SKM-1 (cell line): ENCODE data around the gene TRAF7.
"Not testable (repeated sequence)": the region's sequence is repeated elsewhere in the genome, so short reads cannot be mapped to it uniquely, and the experiment has no call there.

ENCODE experiments used
- DNase-seq: peaks from one replicate; lab custom pipeline; 2025; ENCODE audit not compliant: unreplicated experiment; lab: John Stamatoyannopoulos, UW

The TRAF7 gene

DNA sequence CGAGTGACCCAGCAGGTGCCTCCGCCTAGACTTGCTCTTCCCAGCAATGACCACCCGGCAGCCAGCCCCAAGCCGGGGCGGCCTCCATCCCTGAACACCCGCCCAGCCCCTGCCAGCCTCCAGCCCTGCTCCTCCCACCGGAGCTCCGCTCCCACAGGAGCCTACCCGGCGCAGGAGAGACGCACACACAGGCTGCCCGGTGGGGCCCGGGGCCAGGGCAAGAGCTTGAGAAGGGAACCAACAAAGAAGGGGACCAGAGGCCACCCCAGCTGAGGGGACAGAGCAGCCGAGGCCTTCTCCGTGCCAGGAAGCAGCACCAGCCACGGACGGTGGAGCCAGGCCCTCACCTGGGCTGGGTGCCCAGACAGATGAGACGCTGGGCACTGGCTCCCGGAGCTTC lies 33.7 kb upstream of the TRAF7 start:
- DNase-seq = no peak

DNA sequence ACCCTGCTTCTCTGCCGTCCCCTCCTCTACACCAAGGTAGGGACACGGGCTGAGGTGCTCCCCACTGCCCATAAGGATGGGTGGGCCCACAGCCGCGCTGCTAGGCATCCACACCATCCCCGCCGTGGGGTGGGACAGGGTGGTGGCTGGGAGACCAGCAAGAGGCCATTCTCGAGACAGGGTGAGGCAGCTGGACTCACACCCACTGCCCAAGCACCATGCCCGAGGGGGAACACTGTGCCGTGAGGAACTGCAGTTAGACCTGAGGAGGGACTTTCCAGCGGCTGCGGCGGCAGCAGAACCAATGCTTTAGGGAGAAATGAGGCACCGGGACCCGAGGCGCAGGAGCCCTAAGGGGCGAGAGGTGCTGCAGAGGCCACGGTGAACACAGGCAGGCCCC lies 33.2 kb upstream of the TRAF7 start:
- no peak for DNase-seq

DNA sequence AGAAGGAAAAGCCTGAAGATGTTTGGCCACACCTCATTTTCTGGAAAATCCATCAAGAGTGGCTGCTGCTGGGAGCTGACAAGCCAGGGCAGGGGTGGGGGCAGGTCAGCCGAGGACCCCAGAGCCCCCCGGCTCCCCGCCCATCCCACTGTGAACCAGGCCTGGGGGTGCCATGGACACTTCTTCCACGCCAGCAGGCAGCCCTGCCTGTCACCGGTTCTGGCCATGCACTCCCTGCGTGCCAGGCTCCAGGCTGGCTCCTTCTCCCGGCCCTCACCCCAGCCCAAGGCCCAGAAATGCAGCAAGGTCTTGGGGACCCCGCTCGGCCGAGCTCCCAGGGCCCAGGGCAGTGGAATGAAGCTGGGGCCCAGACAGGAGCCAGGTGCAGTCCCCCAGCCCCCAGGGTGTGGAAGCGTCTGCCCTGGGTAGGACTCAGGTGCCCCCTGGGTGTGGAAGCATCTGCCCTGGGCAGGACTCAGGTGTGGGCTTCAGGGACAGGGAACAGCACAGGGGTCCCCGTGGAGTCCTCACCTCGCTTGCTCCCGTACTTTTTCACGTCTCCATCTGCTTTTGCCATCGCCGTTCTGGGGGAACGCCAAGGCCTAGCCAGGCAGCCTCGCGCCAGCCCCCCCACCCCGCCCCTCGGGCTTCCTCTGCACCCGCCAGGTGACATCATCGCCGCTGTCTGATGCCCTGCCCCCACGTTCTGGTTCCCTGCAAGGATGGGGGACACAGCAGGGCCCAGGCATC lies 32.5 kb upstream of the TRAF7 start:
- DNase-seq = not testable (repeated sequence)

DNA sequence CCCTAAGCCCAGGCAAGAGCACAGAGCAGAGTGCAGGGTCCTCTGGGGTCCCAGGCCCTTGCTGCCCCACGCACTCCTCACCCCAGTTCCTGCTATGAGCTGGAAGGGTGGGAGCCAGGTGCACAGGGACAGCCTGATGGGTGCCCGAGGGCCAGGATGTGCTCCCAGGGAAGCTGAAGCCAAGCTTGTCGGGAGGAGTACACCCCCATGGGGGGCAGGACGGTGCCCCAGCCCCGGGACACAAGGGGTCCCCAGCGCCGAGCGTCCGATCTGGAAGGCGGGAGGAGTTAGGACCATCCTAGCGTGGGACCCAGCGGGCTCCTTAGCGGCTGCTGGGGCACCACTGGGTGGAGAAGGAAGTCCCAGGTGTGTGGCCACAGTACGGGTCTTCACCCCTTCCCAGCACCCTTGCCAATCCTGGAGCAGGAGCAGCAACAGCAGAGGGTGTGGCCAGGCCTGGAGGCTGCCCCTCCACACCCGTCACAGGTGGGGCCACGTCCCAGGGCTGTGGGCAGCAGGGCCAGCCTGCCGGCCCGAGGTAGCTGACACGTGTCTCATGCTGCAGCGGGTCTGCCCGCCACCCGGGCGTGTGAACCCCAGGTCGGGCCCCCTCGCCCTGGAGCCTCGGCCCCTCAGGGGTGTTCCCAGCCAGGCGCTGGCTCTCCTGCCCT lies 31.7 kb upstream of the TRAF7 start:
- not testable (repeated sequence) for DNase-seq

DNA sequence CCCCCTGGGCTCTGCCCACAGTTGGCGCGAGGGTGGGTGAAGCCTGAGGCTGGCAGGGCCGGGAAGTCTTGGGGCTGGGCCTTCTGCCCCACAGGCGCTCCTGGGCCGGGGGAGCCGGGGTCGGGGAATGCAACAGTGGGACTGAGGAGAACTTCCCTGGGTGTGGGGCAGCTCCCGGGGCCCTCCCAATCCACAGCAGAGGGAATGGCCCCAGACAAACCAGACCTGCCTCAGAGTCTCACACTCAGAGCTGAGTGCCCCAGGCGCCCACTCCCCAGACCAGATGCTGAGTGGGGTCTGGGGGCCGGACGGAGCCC lies 31.2 kb upstream of the TRAF7 start:
- DNase-seq = not testable (repeated sequence)

DNA sequence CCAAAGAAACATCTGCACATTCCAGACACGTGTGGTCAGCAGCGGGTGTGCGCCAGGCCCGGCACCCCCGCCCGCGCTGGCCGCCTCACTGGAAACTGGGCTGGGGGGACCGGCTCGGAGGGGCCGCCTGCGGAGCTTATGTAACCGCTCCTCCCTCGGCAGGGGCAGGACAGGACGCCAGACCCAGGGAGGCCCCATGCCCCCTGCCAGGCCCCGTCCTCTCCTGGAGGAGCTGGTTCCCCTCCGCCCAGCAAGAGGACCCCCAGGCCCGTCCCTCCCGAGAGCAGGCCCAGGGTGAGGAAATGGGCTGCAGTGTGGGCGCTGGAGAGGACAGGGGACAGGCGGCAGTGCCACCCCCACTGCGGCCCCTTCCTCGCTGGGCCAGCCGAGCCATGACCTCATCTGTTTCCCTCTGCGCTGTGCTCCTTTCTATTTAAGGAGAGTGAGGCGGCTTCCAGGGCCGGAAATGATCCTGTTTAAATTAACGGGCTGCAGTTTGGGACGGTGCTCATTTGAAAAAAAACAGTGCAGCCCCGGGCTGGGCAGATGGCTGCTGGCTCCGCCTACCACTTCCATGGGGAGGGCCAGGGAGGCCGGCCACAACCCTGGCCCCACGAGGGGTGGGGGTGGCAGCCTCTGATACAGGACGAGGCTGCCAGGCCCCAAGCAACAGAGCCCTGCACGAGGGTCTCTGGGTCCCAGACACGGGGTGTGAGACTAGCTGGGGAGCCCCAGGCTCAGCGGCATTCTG lies 30.7 kb upstream of the TRAF7 start:
- not testable (repeated sequence) for DNase-seq

DNA sequence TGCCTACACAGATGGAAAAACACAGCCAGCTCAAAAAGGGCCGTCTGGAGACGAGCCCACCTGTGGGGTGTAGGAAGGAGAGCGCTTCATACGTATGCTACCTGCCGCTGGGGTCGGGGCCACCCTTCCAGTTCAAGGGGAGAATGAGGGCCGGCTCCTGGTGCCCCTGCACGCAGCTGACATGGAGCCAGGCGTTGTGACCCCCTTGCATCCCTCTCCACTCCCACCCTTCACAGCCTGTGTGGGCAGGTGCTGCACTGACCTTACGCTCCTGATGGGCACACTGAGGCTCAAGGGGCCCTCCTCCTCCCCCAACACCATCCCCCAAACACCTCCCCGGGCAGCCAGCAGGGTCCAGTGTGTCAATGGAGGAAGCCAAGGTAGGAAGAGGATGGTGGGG lies 30.0 kb upstream of the TRAF7 start:
- DNase-seq = not testable (repeated sequence)

DNA sequence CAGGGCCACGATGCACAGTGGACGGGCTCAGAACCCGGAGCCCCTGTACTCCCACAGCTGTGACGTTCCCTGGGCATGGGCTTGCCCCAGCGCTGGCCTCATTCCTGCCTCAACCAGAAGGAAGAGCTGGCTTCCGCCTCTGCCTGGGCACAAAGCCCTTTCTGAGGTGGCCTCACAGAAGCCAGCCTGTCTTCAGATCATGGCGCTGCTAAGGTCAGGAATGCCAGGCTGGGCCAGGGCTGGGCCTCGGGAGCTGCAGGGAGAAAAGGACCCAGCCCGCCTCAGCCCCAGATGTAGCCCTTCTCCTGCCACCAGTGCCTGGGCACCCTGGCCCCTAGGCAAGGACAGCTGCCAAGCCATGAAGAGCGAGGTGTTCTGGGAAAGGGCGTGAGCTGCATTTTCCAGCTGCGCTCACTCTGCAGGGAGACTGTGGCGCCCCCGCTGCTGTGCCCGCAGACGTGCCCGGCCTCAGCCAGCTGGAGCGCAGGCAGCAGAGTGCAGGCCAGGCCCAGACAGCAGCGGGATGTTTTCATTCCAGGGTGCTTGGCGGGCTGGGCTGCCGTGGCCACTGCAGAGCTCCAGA lies 29.3 kb upstream of the TRAF7 start:
- DNase-seq = not testable (repeated sequence)

DNA sequence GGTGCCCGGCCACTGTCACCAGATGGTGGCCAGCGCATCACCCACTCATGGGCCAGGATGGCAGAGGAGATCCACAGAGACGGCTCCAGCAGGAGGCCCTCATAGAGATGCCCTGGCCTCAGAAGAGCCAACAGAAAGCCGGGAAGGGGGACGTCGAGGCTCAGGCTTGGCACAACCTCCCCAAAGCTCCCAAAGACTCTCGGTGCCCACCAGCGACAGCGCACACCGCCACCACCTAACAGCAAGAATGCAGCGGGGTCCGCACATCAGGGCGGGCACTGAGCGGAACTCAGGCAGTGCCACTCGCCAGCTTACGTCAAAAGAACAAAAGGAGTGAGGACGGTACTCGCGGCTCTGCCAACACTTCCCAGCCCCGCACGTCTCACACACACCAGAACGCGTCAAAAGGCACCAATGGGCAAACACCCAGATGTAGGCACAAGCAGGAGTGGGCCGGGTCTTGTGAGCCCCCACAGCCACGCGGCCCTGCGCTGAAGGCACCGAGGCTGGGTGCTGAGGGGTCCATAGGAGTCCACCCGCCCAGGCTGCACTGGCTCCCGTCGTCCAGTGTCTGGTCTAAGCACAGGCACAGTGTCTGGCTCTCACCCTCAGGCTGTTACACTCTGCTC lies 28.5 kb upstream of the TRAF7 start:
- not testable (repeated sequence) for DNase-seq

DNA sequence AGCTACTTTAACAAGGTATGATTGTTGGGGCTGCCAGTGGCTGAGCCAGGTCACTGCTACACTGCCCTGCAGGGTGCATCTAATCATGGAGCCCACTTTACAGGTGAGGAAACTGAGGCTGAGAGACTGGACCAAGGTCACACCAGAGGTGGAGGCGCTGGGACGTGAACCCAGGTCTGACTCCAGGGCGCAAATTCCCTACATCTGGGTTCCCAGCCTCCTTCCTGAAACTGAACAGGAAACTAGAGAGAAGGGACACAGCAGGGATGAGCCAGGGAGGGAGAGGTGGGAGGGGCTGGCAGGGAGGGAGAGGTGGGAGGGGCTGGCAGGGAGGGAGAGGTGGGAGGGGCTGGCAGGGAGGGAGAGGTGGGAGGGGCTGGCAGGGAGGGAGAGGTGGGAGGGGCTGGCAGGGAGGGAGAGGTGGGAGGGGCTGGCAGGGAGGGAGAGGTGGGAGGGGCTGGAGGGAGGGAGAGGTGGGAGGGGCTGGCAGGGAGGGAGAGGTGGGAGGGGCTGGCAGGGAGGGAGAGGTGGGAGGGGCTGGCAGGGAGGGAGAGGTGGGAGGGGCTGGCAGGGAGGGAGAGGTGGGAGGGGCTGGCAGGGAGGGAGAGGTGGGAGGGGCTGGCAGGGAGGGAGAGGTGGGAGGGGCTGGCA lies 27.8 kb upstream of the TRAF7 start:
- DNase-seq = not testable (repeated sequence)

DNA sequence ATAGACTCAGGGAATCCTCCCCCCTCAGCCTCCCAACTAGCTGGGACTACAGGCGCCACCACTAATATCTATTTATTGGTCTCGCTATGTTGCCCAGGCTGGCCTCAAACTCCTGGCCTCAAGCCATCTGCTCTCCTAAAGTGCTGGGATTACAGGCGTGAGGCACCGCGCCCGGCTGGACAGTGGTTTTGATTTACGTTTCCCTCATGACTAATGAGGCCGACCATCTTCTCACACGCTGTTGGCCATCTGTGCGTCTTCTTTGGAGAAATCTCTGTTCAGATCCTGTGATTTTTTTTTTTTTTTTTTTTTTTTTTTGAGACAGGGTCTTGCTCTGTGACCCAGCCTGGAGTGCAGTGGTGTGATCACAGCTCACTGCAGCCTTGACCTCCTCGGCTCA lies 26.3 kb upstream of the TRAF7 start:
- DNase-seq = not testable (repeated sequence)

DNA sequence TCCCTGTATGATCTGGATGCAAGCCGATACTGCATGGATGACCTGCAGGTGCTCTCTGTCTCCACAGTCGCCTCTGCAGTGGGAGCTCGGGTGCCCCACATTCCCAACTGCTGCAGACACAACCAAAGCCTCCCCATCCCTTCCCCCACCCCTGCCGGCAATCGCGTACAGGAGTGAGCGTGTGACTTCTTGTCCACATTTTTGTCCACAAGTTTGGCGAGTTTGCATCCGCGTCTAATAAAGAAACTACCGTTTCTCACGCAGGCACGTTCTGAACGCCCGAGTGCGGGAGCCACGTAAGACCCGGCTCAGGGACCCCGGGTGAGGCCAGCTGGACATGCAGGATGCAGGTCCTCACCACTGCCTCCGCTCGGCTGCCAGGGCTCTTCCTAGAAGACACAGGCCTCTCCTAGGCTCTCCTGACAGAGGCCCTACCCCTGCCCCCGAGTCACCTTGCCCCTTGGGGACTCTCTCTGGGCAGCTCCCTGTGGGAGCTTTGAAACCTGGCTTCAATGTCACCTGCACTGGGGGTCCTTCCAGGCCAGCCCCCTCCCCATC lies 25.6 kb upstream of the TRAF7 start:
- not testable (repeated sequence) for DNase-seq

DNA sequence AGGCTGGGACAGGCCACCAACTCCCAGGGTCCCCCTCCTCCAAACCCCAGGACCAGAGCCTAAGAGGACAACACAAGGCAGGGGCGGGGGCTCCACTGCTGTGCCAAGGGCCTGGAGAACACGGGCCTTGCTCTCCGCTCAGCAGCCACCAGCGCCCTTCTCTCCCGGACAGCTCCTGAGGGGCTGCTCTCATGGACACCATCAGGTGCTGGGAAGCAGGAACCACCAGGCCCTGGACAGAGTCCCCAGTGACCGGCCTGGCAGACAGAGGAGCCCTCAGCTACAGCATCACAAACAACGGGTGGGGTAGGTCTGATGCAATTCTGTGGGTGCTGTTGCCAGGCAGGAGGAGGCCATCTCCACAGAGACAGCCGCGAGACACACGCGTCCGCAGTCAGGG lies 21.8 kb upstream of the TRAF7 start:
- not testable (repeated sequence) for DNase-seq

DNA sequence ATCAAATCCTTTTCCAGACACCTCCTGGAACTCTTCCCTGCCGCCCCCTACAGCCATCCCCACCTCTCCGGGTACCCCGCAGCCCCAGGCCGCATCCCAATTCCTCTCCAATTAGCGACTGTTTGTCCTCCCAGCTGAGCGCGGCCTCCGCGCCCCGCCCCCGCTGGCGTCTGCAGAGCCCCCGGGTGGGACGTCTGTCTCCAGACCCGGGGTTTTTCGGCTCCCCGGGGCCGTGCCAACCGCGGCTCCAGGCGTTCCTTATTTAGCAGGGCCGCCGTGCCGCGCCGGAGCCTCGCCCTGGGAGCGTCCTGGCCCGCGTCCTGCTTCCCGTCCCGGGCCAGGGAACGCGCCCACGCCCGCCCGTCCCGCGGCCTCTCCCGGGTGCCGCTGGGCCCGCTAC lies 20.5 kb upstream of the TRAF7 start:
- not testable (repeated sequence) for DNase-seq

DNA sequence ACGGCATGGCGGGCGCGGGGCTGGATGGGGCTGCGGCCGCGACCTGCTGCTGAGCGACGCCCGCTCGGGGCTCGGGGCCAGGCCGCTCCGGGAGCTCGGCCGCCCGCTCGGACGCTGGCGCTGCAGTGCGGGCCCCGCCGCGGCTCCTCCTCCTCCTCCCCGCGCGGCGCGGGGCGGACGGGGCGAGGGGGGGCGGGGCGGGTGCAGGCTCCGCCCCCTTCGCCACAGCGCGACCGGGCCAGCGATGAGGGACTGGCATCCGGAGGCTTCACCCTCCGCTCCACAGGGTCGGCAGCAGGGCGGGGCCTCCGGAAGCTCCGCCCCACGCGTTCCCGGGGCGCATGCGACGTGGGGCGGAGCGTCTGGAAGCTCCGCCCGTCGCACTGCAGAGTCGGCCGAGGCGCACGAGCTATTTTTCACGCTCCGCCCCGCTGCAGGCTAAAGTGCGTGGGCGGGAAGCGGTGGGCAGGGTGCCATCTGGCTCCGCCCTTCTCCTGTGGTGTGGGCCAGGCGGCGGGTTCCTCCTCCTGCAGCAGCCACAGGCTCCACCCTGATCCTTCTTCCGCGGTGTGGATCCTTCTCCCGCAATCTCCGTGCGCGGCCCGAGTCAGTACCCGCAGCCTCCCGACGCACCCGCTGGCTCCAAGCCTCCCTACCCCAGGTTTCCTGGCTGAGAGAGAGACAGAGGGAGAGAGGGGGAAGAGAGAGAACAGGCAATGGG lies 19.7 kb upstream of the TRAF7 start, which contains the start of gene PKD1:
Gene PKD1 (minus strand): TSS at position 129 of the 721 bp plus-strand sequence. CDS start 209 bp downstream, outside the sequence.
- DNase-seq = peak; percentile 69

DNA sequence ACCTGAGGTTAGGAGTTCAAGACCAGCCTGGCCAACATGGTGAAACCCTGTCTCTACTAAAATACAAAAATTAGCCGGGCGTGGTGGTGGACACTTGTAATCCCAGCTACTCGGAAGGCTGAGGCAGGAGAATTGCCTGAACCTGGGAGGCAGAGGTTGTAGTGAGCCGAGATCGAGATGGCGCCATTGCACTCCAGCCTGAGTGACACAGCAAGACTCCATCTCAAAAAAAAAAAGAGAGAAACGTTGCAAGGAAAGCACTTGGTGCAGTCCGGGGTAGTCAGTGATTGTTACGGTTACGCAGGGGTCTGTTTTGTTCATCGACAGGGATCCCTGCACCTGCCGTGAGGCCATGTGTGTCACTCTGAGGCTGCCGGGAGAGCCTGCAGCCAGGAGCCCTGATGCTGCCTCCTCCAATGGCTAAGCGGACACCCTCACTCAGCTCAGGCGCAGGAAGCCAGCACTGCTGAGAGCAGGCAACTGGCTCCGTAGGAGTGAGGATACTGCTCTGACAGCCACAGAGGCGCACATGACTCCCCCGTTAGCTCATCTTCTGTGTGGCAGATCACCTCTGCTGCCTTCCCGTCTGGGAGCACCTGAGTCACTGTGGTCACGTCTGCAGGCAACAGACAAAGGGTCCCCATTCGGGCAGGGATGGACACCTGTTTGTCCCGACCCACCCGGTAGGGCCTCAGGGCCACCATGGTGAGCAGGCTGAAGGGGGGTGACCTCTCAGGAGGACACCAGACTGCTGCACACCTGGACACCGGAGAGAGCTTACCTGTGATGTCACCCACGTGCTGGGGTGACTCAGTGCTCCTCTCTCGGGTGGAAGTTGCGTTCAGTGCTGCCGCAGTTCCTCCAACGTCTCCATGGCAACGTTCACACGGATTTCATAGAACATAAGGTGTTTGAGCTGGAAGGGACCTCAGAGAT lies 12.4 kb upstream of the TRAF7 start:
- DNase-seq = no peak

DNA sequence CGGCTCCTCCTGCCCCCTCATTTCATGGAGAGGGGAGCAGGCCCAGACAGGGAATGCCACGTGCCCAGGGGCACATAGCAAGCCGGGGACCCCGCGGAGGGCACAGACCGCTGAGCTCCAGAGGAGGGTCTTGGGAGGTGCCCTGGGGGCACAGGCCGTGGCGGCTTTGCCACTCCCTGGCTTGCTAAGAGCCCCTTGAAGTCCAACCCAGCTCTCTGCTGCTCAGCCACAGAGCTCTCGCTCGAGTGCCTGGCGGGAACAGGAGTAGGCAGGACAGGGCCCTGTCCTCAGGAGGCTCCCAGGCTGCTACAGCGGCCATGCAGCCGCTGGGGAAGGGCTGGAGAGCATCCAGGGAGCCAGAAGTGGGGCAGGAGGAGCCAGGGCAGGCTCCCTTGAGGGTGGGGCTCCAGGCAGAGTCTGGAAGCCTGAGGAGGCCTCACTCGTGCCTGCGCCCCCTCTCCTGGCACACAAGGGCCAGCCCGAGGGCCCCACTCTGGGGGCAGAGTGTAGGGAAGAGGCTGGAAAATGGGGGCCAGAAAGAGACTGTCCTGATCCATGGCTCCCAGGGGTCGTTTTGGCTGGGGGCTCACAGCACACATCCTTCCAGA lies 11.6 kb upstream of the TRAF7 start:
- DNase-seq = no peak

DNA sequence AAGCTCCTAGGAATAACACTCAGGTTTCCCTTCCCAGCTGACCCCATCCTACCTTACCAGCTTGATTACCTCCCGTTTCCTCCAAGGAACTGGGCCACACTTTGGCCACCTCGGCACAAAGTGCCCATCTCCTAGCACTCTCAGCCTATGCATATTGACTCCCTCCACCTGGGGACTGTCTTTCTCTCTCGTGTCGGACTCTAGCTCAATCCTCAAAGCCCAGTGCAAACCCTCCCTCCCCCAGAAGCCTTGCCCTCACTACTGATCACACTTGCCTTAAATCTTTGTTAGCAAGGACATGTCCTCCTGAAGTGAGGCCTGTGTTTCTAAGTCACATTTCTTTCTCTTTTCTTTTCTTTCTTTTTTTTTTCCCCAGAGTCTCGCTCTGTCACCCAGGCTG lies 9.7 kb upstream of the TRAF7 start:
- DNase-seq = no peak
